Memory B cell (primary cell): ENCODE measurements around the gene KLF4.
"Not testable (repeated sequence)": the region's sequence is repeated elsewhere in the genome, so short reads cannot be mapped to it uniquely, and the experiment has no call there.

Experiments used
- ATAC-seq: fragments of 150-1000 bp; cut with Tn5 transposase; 2 replicates; pipeline ENCODE4 v1.10.0; 2021; ENCODE audit warnings: low read depth, mild to moderate bottlenecking, moderate library complexity
- DNase-seq, 2 donors: peaks; one replicate each; pipeline ENCODE4 v3.0.0; 2022; ENCODE audit warnings: low spot score in 2 of 2
- H3K27ac Mint-ChIP-seq: one replicate; pipeline ENCODE4 v1.8.0; 2022; ENCODE audit warnings: mild to moderate bottlenecking, moderate library complexity, mixed read lengths
- H3K27me3 Mint-ChIP-seq: one replicate; pipeline ENCODE4 v1.8.0; 2022; ENCODE audit warnings: mixed read lengths
- H3K36me3 Mint-ChIP-seq: one replicate; pipeline ENCODE4 v1.8.0; 2022; ENCODE audit warnings: mild to moderate bottlenecking, mixed read lengths
- H3K4me1 Mint-ChIP-seq: one replicate; pipeline ENCODE4 v1.8.0; 2022; ENCODE audit warnings: mixed read lengths
- H3K4me3 Mint-ChIP-seq: one replicate; pipeline ENCODE4 v1.8.0; 2022; ENCODE audit warnings: mild to moderate bottlenecking, moderate library complexity, mixed read lengths
- H3K9me3 Mint-ChIP-seq: one replicate; pipeline ENCODE4 v1.8.0; 2022; ENCODE audit warnings: mixed read lengths

Gene KLF4

GRCh38 chr9:107489687-107490605, at the start of gene KLF4:
KLF4 (minus strand) TSS chr9:107489769; CDS start chr9:107489172, 597 bp downstream.
- Mint-ChIP-seq H3K4me1 (peaks cover 9% of the 10 kb centered on the region), H3K4me3 (peak within 1 kb of the TSS; percentile 73), H3K9me3 (no peaks in the 10 kb centered on the region), H3K27ac (peak within 1 kb of the TSS; percentile 89), H3K27me3 (peaks cover 22% of the 10 kb centered on the region), H3K36me3 (no peaks in the 10 kb centered on the region)
- peak; percentile 72 for ATAC-seq
- peak; percentile 52 to 62 for DNase-seq

GRCh38 chr9:107536462-107536861, 46.9 kb upstream of the KLF4 start:
- H3K27ac Mint-ChIP-seq: no peak overlapping the region
- no peaks in the 10 kb centered on the region for H3K36me3 Mint-ChIP-seq
- no peaks in the 10 kb centered on the region for H3K9me3 Mint-ChIP-seq
- DNase-seq (no peak), ATAC-seq (no peak)
- H3K4me3 Mint-ChIP-seq: no peak overlapping the region
- no peaks in the 10 kb centered on the region for H3K27me3 Mint-ChIP-seq
- H3K4me1 Mint-ChIP-seq: no peaks in the 10 kb centered on the region

- Mint-ChIP-seq H3K27ac (no peak overlapping the region), H3K9me3 (no peaks in the 10 kb centered on the region), H3K36me3 (no peaks in the 10 kb centered on the region), H3K4me3 (no peak overlapping the region), H3K4me1 (no peaks in the 10 kb centered on the region), H3K27me3 (no peaks in the 10 kb centered on the region)
- ATAC-seq: no peak
- DNase-seq: no peak
These were observed 45.0 kb upstream of the KLF4 start for GRCh38 chr9:107534510-107535078.

- DNase-seq (no peak), ATAC-seq (peak; percentile 57)
- H3K27ac Mint-ChIP-seq: no peak overlapping the region
- H3K9me3 Mint-ChIP-seq: peaks cover 2% of the 10 kb centered on the region
- H3K36me3 Mint-ChIP-seq: no peaks in the 10 kb centered on the region
- no peaks in the 10 kb centered on the region for H3K4me1 Mint-ChIP-seq
- no peak overlapping the region for H3K4me3 Mint-ChIP-seq
- no peaks in the 10 kb centered on the region for H3K27me3 Mint-ChIP-seq
These were observed 41.1 kb upstream of the KLF4 start for GRCh38 chr9:107530679-107531078.

GRCh38 chr9:107528686-107529085, 39.1 kb upstream of the KLF4 start:
- DNase-seq: no peak

GRCh38 chr9:107523539-107523938, 34.0 kb upstream of the KLF4 start:
- no peaks in the 10 kb centered on the region for H3K36me3 Mint-ChIP-seq
- H3K4me3 Mint-ChIP-seq: no peak overlapping the region
- DNase-seq (no peak), ATAC-seq (no peak)
- peaks cover 5% of the 10 kb centered on the region for H3K9me3 Mint-ChIP-seq
- H3K4me1 Mint-ChIP-seq: no peaks in the 10 kb centered on the region
- peaks cover 5% of the 10 kb centered on the region for H3K27me3 Mint-ChIP-seq
- H3K27ac Mint-ChIP-seq: no peak overlapping the region

More at GRCh38 chr9:107528686-107529085, 39.1 kb upstream of the KLF4 start:
- Mint-ChIP-seq H3K27me3 (peaks cover 1% of the 10 kb centered on the region), H3K9me3 (peaks cover 2% of the 10 kb centered on the region), H3K4me1 (no peaks in the 10 kb centered on the region), H3K27ac (no peak overlapping the region), H3K36me3 (no peaks in the 10 kb centered on the region), H3K4me3 (no peak overlapping the region)
- ATAC-seq: no peak

GRCh38 chr9:107520186-107520585, 30.6 kb upstream of the KLF4 start:
- Mint-ChIP-seq H3K36me3 (no peaks in the 10 kb centered on the region), H3K27me3 (peaks cover 5% of the 10 kb centered on the region), H3K9me3 (peaks cover 3% of the 10 kb centered on the region), H3K4me3 (no peak overlapping the region), H3K4me1 (no peaks in the 10 kb centered on the region), H3K27ac (no peak overlapping the region)
- ATAC-seq: no peak
- no peak for DNase-seq

GRCh38 chr9:107518037-107518807, 28.7 kb upstream of the KLF4 start:
- Mint-ChIP-seq H3K27ac (no peak overlapping the region), H3K36me3 (no peaks in the 10 kb centered on the region), H3K27me3 (peaks cover 4% of the 10 kb centered on the region), H3K4me3 (no peak overlapping the region), H3K9me3 (peaks cover 3% of the 10 kb centered on the region), H3K4me1 (peaks cover 3% of the 10 kb centered on the region)
- ATAC-seq (no peak), DNase-seq (no peak)

GRCh38 chr9:107513464-107514100, 24.0 kb upstream of the KLF4 start:
- ATAC-seq (peak; percentile 65), DNase-seq (no peak)
- Mint-ChIP-seq H3K27me3 (peaks cover 6% of the 10 kb centered on the region), H3K36me3 (no peaks in the 10 kb centered on the region), H3K27ac (no peak overlapping the region), H3K4me1 (peaks cover 3% of the 10 kb centered on the region), H3K9me3 (no peaks in the 10 kb centered on the region), H3K4me3 (no peak overlapping the region)

GRCh38 chr9:107504585-107505455, 15.3 kb upstream of the KLF4 start:
- no peak overlapping the region for H3K27ac Mint-ChIP-seq
- no peak overlapping the region for H3K4me3 Mint-ChIP-seq
- H3K9me3 Mint-ChIP-seq: peaks cover 3% of the 10 kb centered on the region
- H3K36me3 Mint-ChIP-seq: no peaks in the 10 kb centered on the region
- H3K4me1 Mint-ChIP-seq: no peaks in the 10 kb centered on the region
- no peak for DNase-seq
- no peak for ATAC-seq
- peaks cover 6% of the 10 kb centered on the region for H3K27me3 Mint-ChIP-seq

GRCh38 chr9:107502464-107502863, 12.9 kb upstream of the KLF4 start:
- Mint-ChIP-seq H3K27me3 (peaks cover 2% of the 10 kb centered on the region), H3K9me3 (peaks cover 3% of the 10 kb centered on the region), H3K4me3 (no peak overlapping the region), H3K27ac (no peak overlapping the region), H3K36me3 (no peaks in the 10 kb centered on the region), H3K4me1 (no peaks in the 10 kb centered on the region)
- DNase-seq: no peak
- no peak for ATAC-seq

GRCh38 chr9:107500421-107501200, 11.0 kb upstream of the KLF4 start:
- not testable (repeated sequence) for H3K27ac Mint-ChIP-seq, H3K9me3 Mint-ChIP-seq

More at GRCh38 chr9:107500421-107501200, 11.0 kb upstream of the KLF4 start:
- not testable (repeated sequence) for H3K4me3 Mint-ChIP-seq, H3K27me3 Mint-ChIP-seq, H3K36me3 Mint-ChIP-seq, DNase-seq, ATAC-seq, H3K4me1 Mint-ChIP-seq
